Right ventricle myocardium superior (tissue), 1 donor: ENCODE data around the gene CT45A3. TPM values are rescaled to one million over a fixed set of nuclear protein-coding genes. Genes with fewer than 3 reads are reported as not detected.
"Not testable (repeated sequence)": the region's sequence is repeated elsewhere in the genome, so short reads cannot be mapped to it uniquely, and the experiment has no call there.

Experiments
- ATAC-seq: fragments of 200-7000 bp; cut with Tn5 transposase; one replicate; pipeline ENCODE4 v1.9.1; 2020; ENCODE audit warnings: mild to moderate bottlenecking; ENCODE audit not compliant: poor library complexity
- DNase-seq: peaks from one replicate; pipeline ENCODE4 v3.0.0-alpha.2; 2020
- intact Hi-C: fragments of 100-400 bp; cut with DNase I; formaldehyde crosslinking; loops from one replicate; pipeline ENCODE4 v1.11.2; 2022
- long read RNA-seq: library from polyadenylated mRNA; unstranded; transcript quantifications from one replicate; pipeline ENCODE4 v2.0.0, GENCODE V29; 2021
- total RNA-seq: library from RNA; stranded (reverse); fragmentation: NEBNext Ultra II Directional; extraction: Animal tissue kit (Norgen Biotek cat#: 25700); gene quantifications from one replicate; pipeline ENCODE4 v1.2.1, GENCODE V29; 2021
- donor health status: DM: no; HTN: yes; CAD: no; lungs with severe emphysema.

CT45A3 gene, protein sequence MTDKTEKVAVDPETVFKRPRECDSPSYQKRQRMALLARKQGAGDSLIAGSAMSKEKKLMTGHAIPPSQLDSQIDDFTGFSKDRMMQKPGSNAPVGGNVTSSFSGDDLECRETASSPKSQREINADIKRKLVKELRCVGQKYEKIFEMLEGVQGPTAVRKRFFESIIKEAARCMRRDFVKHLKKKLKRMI
- not detected for total RNA-seq
- long read RNA-seq, result 0 reads

GRCh38 chrX:135768091-135768490 is at the start of gene CT45A3:
TSS of gene CT45A3 (minus strand) at chrX:135768191. CDS start at chrX:135764444, 3,747 bp downstream.
- intact Hi-C loops, ATAC-seq: not testable (repeated sequence)

GRCh38 chrX:135802687-135803086 is 34.7 kb upstream of the CT45A3 start, which contains the start of gene CT45A6:
TSS of gene CT45A6 (minus strand) at chrX:135802787. CDS start at chrX:135798993, 3,794 bp downstream.
- intact Hi-C loops, ATAC-seq, DNase-seq: not testable (repeated sequence)

More at GRCh38 chrX:135768091-135768490, at the start of gene CT45A3:
- not testable (repeated sequence) for DNase-seq

- ATAC-seq, intact Hi-C loops, DNase-seq: not testable (repeated sequence)
Observed at GRCh38 chrX:135785403-135785802, 17.4 kb upstream of the CT45A3 start, which contains the start of gene CT45A5. TSS of gene CT45A5 (minus strand) at chrX:135785503. CDS start at chrX:135781729, 3,774 bp downstream.

DNA sequence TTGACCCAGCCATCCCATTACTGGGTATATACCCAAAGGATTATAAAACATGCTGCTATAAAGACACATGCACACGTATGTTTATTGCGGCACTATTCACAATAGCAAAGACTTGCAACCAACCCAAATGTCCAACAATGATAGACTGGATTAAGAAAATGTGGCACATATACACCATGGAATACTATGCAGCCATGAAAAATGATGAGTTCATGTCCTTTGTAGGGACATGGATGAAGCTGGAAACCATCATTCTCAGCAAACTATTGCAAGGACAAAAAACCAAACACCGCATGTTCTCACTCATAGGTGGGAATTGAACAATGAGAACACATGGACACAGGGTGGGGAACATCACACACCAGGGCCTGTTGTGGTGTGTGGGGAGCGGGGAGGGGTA is 23.3 kb downstream of the CT45A3 start:
- ATAC-seq, DNase-seq, intact Hi-C loops: not testable (repeated sequence)

- no peak for ATAC-seq
- intact Hi-C loops, result no loop called here
- no peak for DNase-seq
Observed at GRCh38 chrX:135741192-135741715, 26.7 kb downstream of the CT45A3 start.

DNA sequence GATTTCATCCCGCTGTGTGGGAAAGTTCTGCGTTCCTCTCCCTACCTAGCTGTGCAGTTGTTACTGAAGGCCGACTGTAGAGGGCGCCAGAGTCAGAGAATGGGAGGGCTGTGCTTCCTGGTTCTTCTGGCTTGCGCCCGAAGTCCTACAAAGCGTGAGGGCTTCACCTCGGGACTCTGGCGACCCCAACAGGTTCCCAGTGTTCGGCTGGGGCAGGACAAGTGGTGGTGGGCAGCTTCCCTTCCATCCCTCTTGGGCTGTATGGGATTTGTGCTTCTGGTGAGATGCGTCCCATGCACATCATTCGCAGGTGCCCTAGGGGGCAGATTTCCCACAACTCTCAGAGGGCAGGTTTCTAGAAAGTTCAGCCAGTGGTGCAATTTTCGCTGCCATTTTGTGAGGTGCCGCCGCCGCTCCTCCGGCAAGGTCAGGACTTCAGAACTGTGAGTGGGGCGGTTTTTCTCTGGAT is 27.3 kb downstream of the CT45A3 start:
- intact Hi-C loops, result no loop called here
- DNase-seq (peak; percentile 31), ATAC-seq (no peak)

DNA sequence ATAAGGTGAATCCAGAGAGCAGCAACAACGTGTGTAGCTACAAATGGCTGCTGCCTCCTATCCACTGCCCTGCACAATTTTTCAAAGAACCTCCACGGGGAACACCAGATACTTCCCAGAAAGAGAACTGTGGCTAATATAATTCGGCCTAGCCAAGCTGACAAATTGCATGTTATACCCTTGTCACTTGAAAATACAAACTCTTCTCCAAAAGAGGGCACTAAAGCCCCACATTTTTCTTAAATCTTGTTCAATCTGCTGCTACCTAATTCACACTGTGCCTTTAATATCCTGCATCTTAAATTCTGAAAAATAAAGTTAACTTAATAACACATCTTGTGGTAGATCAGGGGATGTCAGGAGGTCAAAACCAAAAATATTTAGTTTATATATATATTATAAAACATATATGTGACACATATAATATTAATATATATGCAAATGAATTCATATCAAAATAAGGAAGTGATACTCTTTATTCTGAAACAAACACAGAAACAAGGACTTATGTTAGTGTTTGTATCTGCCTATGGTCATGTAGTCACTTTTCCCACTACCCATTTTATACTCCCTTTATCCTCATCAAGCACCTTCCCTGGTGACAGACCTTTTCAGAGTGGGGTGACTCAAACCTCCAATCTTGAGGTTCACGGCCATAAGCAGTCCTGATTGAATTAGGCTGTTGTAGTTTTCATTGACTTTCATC is 30.5 kb downstream of the CT45A3 start:
- no peak for ATAC-seq
- no peak for DNase-seq
- intact Hi-C loops, result no loop called here

DNA sequence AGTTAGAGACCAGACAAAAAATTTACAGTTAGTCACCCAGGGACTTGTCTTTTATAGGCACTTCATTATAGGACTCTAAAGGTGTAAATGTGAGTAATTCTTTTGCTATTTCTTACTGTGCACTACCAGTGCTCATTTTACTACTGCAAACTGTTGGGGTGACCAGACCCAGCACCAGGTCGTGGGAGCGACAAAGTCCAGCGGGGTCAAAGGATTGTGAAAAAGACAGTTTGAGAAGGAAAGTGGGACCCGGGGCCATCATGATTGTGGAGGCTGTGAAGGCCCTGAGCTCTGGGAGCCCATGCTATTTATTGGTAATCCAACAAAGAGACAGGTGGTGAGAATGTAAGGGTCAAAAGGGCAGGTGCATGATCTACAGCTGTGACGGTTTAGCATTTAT is 33.3 kb downstream of the CT45A3 start:
- ATAC-seq, intact Hi-C loops, DNase-seq: not testable (repeated sequence)

- DNase-seq, result no peak
- no peak for ATAC-seq
- intact Hi-C loops, result no loop called here
Observed at GRCh38 chrX:135713795-135714194, 54.2 kb downstream of the CT45A3 start.

GRCh38 chrX:135713183-135713689 is 54.8 kb downstream of the CT45A3 start, which contains the start of gene CT45A1:
TSS of gene CT45A1 (plus strand) at chrX:135713639. CDS start at chrX:135718941, 5,302 bp downstream.
- DNase-seq, ATAC-seq, intact Hi-C loops: not testable (repeated sequence)

Other genes with a start within 250 kb of the CT45A3 start
- 2.4 TPM for gene INTS6L, start 247.5 kb downstream of the CT45A3 start, total RNA-seq
- not detected for gene CT45A1, start 54.6 kb downstream of the CT45A3 start, total RNA-seq
- gene CT45A5, start 17.3 kb upstream of the CT45A3 start, total RNA-seq, result not detected
- not detected for gene CT45A6, start 34.6 kb upstream of the CT45A3 start, total RNA-seq
- not detected for gene CT45A2, start 51.8 kb upstream of the CT45A3 start, total RNA-seq
- not detected for gene CT45A7, start 69.1 kb upstream of the CT45A3 start, total RNA-seq
- gene CT45A8, start 86.3 kb upstream of the CT45A3 start, total RNA-seq, result not detected
- not detected for gene CT45A9, start 103.6 kb upstream of the CT45A3 start, total RNA-seq
- not detected for gene CT45A10, start 125.3 kb upstream of the CT45A3 start, total RNA-seq
- not detected for gene SAGE1, start 125.5 kb upstream of the CT45A3 start, total RNA-seq
- gene MMGT1, start 205.8 kb upstream of the CT45A3 start, total RNA-seq, result 22.1 TPM
- 16.1 TPM for gene SLC9A6, start 217.2 kb upstream of the CT45A3 start, total RNA-seq